Measurements from ENCODE around the gene GRAMD2A.

Gene GRAMD2A

DNA sequence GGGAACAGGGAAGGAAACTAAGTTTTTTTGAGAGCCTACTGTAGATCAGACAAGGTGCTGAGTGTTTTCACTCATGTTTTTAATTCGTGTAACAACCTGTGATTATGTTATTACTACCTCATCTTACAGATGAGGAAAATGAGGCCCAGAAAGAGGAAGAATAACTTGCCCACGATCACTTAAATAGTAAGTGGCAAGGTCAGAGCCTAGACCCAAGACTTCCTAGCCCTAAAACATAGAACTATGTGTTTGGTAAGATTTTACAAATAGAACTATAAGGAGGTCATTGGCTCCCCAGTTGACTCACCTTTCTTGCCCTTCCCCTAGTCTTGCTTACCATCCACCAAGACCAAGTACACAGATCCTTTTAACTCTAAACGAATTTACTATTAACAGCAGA, 65.7 kb downstream of the GRAMD2A start:
- no peak for DNase-seq (ENCODE audit: low read depth)
- no peak overlapping the region for H3K4me3 ChIP-seq (ENCODE audit: control insufficient read depth, low read depth, low read length)
- TF ChIP-seq, protein P1, sequence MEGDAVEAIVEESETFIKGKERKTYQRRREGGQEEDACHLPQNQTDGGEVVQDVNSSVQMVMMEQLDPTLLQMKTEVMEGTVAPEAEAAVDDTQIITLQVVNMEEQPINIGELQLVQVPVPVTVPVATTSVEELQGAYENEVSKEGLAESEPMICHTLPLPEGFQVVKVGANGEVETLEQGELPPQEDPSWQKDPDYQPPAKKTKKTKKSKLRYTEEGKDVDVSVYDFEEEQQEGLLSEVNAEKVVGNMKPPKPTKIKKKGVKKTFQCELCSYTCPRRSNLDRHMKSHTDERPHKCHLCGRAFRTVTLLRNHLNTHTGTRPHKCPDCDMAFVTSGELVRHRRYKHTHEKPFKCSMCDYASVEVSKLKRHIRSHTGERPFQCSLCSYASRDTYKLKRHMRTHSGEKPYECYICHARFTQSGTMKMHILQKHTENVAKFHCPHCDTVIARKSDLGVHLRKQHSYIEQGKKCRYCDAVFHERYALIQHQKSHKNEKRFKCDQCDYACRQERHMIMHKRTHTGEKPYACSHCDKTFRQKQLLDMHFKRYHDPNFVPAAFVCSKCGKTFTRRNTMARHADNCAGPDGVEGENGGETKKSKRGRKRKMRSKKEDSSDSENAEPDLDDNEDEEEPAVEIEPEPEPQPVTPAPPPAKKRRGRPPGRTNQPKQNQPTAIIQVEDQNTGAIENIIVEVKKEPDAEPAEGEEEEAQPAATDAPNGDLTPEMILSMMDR (conservative IDR thresholded peaks at IDR 0.05; ENCODE audit: control insufficient read depth, insufficient read depth, low read depth, low read length): no peak

DNA sequence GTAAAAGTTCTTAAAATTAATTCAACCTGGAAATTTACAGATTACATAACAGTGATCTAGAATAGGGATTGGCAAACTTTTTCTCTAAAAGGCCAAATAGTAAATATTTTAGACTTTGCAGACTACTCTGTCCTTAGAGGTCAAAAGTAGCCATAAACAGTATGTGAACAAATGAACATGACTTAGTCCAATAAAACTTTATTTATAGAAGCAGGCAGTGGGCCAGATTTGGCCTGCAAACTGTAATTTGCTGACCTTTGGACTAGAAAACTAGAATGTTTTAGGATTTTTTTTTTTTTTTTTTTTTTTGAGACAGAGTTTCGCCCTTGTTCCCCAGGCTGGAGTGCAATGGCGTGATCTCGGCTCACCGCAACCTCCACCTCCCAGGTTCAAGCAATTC, 67.3 kb downstream of the GRAMD2A start:
- no peak overlapping the region for H3K4me3 ChIP-seq (ENCODE audit: control insufficient read depth, low read depth, low read length)
- TF ChIP-seq, protein P1 (conservative IDR thresholded peaks at IDR 0.05; ENCODE audit: control insufficient read depth, insufficient read depth, low read depth, low read length): no peak
- no peak for DNase-seq (ENCODE audit: low read depth)

DNA sequence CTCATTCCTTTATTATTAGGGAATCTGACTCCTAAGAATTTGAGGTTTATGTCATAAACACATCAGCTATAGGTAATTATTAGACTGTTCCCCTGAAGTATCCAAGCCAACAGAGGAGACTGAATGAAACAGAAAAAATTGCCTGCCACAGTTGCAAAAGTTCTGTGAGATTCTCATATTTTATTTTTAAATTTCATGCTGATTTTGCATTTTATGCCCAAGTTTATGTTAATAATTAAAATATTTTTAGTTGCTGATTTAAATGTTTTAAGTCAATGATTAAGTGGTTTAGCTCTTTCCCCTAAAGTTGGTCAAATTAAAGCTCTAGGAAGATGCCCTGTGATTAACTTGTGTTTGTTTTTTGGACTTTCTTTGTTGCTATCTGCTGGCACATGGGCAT, 69.2 kb downstream of the GRAMD2A start:
- DNase-seq (ENCODE audit: low read depth): no peak
- no peak overlapping the region for H3K4me3 ChIP-seq (ENCODE audit: control insufficient read depth, low read depth, low read length)
- TF ChIP-seq, protein P1 (conservative IDR thresholded peaks at IDR 0.05; ENCODE audit: control insufficient read depth, insufficient read depth, low read depth, low read length): no peak

DNA sequence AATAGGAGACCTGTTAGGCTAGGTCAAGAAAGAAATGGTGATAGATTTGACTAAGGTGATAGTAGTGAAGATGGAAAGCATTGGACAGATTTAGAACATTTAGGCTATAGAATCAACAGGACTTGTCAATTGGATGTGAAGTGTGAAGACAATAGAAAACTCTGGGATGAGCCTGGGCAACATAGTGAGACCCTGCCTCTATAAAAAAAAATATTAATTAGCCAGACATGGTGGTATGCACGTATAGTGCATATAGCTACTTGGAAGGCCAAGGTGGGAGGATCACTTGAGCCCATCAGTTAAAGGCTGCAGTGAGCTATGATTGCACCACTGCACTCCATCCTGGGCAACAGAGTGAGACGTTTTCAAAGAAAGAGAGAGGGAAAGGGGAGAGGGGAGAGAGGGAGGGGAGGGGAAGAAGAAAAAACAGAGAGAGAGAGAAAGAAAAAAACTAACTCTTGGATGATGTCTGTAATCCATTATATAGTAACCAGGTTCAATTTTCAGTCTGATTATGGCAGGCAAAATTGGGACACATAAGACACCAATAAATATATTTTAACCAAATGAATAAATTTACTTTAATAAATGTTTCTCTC, 69.8 kb downstream of the GRAMD2A start:
- TF ChIP-seq, protein P1 (conservative IDR thresholded peaks at IDR 0.05; ENCODE audit: control insufficient read depth, insufficient read depth, low read depth, low read length): no peak
- H3K4me3 ChIP-seq (ENCODE audit: control insufficient read depth, low read depth, low read length): no peak overlapping the region

DNA sequence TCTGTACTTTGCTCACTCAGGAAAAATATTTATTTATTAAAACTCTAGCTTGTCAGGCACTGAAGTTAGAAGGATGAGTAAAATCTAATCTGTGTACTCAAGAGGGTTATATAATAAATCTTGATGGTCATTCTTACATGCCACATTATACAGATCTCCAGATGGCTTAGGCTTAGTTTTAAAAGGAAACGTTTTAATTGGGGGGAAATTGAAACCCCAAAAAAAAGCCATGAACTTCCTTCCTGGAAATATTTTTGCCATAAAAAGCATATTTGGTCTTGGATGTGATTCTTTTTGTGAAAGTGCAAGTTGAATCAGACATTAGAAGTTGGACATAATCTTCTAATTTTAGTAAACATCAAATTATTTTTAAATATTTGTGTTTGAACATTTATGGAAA, 73.4 kb downstream of the GRAMD2A start:
- TF ChIP-seq, protein P1 (conservative IDR thresholded peaks at IDR 0.05; ENCODE audit: control insufficient read depth, insufficient read depth, low read depth, low read length): no peak
- DNase-seq (ENCODE audit: low read depth): no peak
- H3K4me3 ChIP-seq (ENCODE audit: control insufficient read depth, low read depth, low read length): no peak overlapping the region

More for the DNA sequence above, 69.8 kb downstream of the GRAMD2A start:
- no peak for DNase-seq (ENCODE audit: low read depth)

DNA sequence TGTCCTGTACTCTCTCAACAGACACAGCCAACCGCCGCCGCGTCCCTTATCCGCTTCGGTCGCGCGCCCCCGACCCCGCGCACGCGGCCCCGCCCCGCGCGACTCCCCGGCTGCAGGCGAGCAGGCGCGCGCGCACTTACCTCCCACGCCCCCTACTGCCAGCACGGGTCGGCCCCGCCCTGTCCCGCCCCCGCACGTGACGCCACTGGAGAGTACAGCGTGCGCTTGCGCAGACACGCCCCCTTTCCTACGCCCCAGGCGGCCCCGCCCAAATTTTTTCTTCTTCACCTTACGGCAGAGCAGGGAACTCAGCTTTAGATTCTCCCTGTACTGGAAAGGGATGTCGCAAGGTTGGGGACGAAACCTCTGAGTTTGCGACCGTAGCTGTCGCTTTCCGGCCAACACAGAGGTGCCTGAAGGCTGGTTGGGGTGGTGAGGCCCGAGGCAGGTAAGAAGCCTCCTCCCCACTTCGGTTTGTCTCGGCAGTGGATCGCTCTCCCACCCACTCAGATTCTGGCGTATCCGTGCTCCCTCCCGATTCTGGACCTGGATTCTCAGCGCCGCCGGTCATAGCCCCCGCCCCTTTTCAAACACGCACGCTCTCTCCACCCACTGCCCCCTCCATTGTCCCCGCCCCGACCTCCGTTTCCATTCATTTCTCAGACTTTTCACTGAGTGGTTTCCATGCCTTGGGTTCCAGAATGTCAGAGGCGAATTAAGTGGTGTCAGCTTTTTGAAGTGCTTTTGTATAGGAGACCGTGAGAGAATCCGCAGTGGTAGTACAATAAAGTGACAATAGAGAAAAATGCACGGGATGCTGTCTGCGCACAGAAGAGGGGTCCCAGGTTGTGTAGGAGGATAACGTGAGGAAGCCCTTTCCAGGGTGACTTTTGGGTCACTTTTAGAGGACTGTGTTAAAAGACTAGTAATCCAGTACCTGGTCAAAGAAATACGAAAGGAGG, 79.3 kb downstream of the GRAMD2A start, which contains the start of the genes MYO9A and SENP8:
MYO9A (minus strand) TSS at position 134 of the 962 bp plus-strand sequence. CDS start 71,587 bp downstream, outside the sequence.
SENP8 (plus strand) TSS at position 387 of the 962 bp plus-strand sequence. CDS start 21,221 bp downstream, outside the sequence.
- DNase-seq (ENCODE audit: low read depth): peak; percentile 98
- TF ChIP-seq, protein P1 (conservative IDR thresholded peaks at IDR 0.05; ENCODE audit: control insufficient read depth, insufficient read depth, low read depth, low read length): no peak
- peak within 1 kb of the TSS; percentile 97 for H3K4me3 ChIP-seq (ENCODE audit: control insufficient read depth, low read depth, low read length)
